ENCODE measurements around the gene CLIP4. TPM values are rescaled to one million over a fixed set of nuclear protein-coding genes. Genes with fewer than 3 reads are reported as not detected.

Gene CLIP4
- total and polyA plus RNA-seq, 2 donors = 12.5 to 28.2 TPM

DNA sequence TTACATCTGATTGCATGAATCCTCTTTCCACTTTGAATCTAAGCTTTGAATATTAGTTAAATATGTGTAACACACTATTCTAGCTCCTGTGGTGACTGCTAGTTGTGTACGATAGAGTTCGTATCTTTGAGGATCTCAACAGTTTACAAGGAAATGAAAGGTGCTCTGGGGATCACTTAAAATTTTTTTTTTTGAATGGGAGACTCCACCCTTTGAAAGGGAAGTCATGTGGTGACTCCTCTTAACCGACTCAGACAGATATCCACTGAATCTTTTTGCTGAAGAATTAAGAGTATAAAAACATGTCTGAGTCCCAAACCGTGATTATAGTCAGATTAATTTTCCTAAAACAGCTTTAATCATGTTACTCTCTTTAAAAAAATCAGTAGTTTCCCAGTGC, 4.0 kb downstream of the CLIP4 start:
- Histone ChIP-seq H3K9me3 (ENCODE audit: control insufficient read depth in 2 of 2, insufficient read depth in 1 of 2, low read length in 1 of 2) (no peaks in the 10 kb centered on the region), H3K4me3 (ENCODE audit: low read length in 2 of 2) (no peak overlapping the region), H3K27me3 (ENCODE audit: control insufficient read depth in 2 of 2, insufficient read depth in 1 of 2, low read length in 1 of 2) (peaks cover 0 to 23% of the 10 kb centered on the region in 2 donors), H3K36me3 (ENCODE audit: control insufficient read depth in 2 of 2, insufficient read depth in 2 of 2, low read length in 1 of 2) (peaks cover 0 to 10% of the 10 kb centered on the region in 2 donors), H3K4me1 (ENCODE audit: control insufficient read depth in 2 of 2, insufficient read depth in 2 of 2, low read length in 2 of 2) (peaks cover 8 to 21% of the 10 kb centered on the region in 2 donors), H3K27ac (ENCODE audit: low read depth in 1 of 2, low read length in 1 of 2) (no peak overlapping the region)
- DNase-seq (ENCODE audit: low read depth in 6 of 9, low spot score in 9 of 9) = peak in 1 of 9 donors; percentile 48
- WGBS = 33% methylated on average over 4 of the region's 4 CpGs

- Histone ChIP-seq H3K27ac (ENCODE audit: low read depth in 1 of 2, low read length in 1 of 2) (no peak overlapping the region), H3K4me3 (ENCODE audit: low read length in 2 of 2) (no peak overlapping the region), H3K27me3 (ENCODE audit: control insufficient read depth in 2 of 2, insufficient read depth in 1 of 2, low read length in 1 of 2) (peaks cover 0 to 11% of the 10 kb centered on the region in 2 donors), H3K9me3 (ENCODE audit: control insufficient read depth in 2 of 2, insufficient read depth in 1 of 2, low read length in 1 of 2) (no peaks in the 10 kb centered on the region), H3K36me3 (ENCODE audit: control insufficient read depth in 2 of 2, insufficient read depth in 2 of 2, low read length in 1 of 2) (peaks cover 3 to 14% of the 10 kb centered on the region in 2 donors), H3K4me1 (ENCODE audit: control insufficient read depth in 2 of 2, insufficient read depth in 2 of 2, low read length in 2 of 2) (peaks cover 0 to 13% of the 10 kb centered on the region in 2 donors)
- WGBS = 99% methylated on average over 2 of the region's 2 CpGs
- DNase-seq (ENCODE audit: low read depth in 6 of 9, low spot score in 9 of 9) = no peak
Measured at GRCh38 chr2:29120846-29121245, 5.6 kb downstream of the CLIP4 start.

DNA sequence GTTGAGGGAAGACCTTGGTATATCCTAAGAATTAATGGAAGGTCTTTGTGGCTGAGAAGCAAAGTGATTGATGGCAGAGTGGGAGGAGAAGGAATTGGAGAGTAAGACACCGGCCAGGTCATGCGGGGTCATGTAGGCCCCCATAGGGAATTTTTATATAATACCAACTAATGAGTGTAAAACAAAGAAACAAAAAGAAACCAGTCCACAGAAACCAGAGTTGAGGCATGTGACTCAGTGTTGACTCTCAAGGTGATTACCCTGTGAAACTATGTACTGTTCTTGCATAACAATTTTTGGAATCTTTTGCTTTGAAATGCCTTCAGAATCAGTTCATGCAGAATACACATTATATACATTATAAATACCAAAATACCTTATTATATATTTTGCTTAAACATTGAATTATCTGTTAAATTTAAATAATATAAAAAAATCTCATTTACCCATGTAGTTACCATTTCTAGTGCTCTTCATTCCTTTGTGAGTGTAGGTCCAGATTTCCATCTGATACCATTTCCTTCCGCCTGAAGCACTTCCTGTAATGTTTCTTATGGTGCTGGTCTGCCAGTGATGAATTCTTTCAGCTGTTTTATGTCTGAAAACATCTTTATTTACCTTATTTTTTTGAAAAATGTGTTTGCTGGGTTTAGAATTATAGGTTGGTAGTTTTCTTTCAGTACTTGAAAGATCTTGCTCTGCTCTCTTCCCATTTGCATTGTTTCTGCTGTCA, 8.6 kb downstream of the CLIP4 start:
- Histone ChIP-seq H3K27ac (ENCODE audit: low read depth in 1 of 2, low read length in 1 of 2) (no peak overlapping the region), H3K36me3 (ENCODE audit: control insufficient read depth in 2 of 2, insufficient read depth in 2 of 2, low read length in 1 of 2) (peaks cover 3 to 18% of the 10 kb centered on the region in 2 donors)

DNA sequence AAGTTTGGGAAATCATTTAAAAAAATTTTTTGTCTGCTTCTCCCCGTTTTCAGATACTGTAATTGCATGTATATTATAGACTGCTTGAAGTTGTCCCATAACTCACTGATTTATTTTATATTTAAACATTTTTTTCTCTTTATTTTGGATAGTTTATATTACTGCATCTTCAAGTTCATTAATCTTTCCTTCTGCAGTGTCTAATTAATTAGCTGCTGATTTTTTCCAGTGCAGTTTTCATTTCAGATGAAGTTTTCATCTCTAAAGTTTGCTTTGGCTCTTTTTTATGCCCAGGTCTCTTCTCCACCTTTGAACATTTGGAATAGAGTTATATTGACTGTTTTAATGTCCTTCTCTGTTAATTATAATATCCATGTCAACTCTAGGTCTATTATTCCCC, 9.3 kb downstream of the CLIP4 start:
- Histone ChIP-seq H3K4me1 (ENCODE audit: control insufficient read depth in 2 of 2, insufficient read depth in 2 of 2, low read length in 2 of 2) (no peaks in the 10 kb centered on the region), H3K4me3 (ENCODE audit: low read length in 2 of 2) (no peak overlapping the region), H3K36me3 (ENCODE audit: control insufficient read depth in 2 of 2, insufficient read depth in 2 of 2, low read length in 1 of 2) (peaks cover 3 to 18% of the 10 kb centered on the region in 2 donors), H3K27me3 (ENCODE audit: control insufficient read depth in 2 of 2, insufficient read depth in 1 of 2, low read length in 1 of 2) (no peaks in the 10 kb centered on the region), H3K27ac (ENCODE audit: low read depth in 1 of 2, low read length in 1 of 2) (no peak overlapping the region), H3K9me3 (ENCODE audit: control insufficient read depth in 2 of 2, insufficient read depth in 1 of 2, low read length in 1 of 2) (no peaks in the 10 kb centered on the region)
- no peak for DNase-seq (ENCODE audit: low read depth in 6 of 9, low spot score in 9 of 9)
- WGBS = 97% methylated on average over 1 of the region's 1 CpG

More for the DNA sequence above, 8.6 kb downstream of the CLIP4 start:
- Histone ChIP-seq H3K27me3 (ENCODE audit: control insufficient read depth in 2 of 2, insufficient read depth in 1 of 2, low read length in 1 of 2) (no peaks in the 10 kb centered on the region), H3K4me3 (ENCODE audit: low read length in 2 of 2) (no peak overlapping the region), H3K4me1 (ENCODE audit: control insufficient read depth in 2 of 2, insufficient read depth in 2 of 2, low read length in 2 of 2) (peaks cover 0 to 4% of the 10 kb centered on the region in 2 donors), H3K9me3 (ENCODE audit: control insufficient read depth in 2 of 2, insufficient read depth in 1 of 2, low read length in 1 of 2) (no peaks in the 10 kb centered on the region)
- 99% methylated on average over 3 of the region's 3 CpGs for WGBS
- DNase-seq (ENCODE audit: low read depth in 6 of 9, low spot score in 9 of 9) = no peak

DNA sequence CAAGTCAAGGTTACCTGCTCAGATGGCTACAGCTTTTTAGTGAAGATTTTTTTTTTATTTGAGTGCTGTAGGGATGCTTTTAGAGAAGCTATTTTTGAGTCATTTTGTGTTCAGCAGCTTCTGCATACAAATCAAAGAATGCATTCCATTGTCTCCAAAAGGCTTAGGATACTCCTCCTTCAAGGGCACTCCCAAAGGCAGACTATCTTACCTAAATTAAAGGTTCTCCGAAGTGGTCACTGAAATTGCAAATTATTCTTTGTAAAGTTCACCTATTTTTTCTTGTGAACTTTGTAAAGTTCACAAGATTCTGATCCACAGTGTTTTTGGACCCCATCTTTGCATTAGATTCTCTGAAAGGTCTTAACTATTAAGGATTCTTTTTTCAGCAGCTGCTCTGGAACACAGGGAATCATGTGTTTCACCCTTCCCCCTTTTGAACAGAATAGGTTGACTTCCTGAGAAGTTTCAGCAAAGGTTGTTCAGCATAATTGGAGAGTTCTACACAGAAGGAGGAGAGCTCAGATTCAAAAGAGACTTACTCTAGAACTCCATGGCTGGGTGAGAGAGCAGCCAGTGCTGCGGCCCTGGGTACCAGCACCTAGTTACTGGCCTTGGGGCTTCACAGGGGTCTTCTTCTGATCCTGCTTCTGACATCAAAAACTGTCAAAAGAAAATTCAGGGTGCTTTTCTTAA, 14.5 kb downstream of the CLIP4 start:
- peaks cover 0 to 3% of the 10 kb centered on the region in 2 donors for H3K4me1 ChIP-seq (ENCODE audit: control insufficient read depth in 2 of 2, insufficient read depth in 2 of 2, low read length in 2 of 2)
- DNase-seq (ENCODE audit: low read depth in 6 of 9, low spot score in 9 of 9) = no peak
- H3K4me3 ChIP-seq (ENCODE audit: low read length in 2 of 2) = no peak overlapping the region
- no peaks in the 10 kb centered on the region for H3K27me3 ChIP-seq (ENCODE audit: control insufficient read depth in 2 of 2, insufficient read depth in 1 of 2, low read length in 1 of 2)
- peaks cover 7 to 14% of the 10 kb centered on the region in 2 donors for H3K36me3 ChIP-seq (ENCODE audit: control insufficient read depth in 2 of 2, insufficient read depth in 2 of 2, low read length in 1 of 2)
- peak overlapping the region in 1 of 2 donors; percentile 25 for H3K27ac ChIP-seq (ENCODE audit: low read depth in 1 of 2, low read length in 1 of 2)
- WGBS = 95% methylated on average over 2 of the region's 2 CpGs
- no peaks in the 10 kb centered on the region for H3K9me3 ChIP-seq (ENCODE audit: control insufficient read depth in 2 of 2, insufficient read depth in 1 of 2, low read length in 1 of 2)

DNA sequence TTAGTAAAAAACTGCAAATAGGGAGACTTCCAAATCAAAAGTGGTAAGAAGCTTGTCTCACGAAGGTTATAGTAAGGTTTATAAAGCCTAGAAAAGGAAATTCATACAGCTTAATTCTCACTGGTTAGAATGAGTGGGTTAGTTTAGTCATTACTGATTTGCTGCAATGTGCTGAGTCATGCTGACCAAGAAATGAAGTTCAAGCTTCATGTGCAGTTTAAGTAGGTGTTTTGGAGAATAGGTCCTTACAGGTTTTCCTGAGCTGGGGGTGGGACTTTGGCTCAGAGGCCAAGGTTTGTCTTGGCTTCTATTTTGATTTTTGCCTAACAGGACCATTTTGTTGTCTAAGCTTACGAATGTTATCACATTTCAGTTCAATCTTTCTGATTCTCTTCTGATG, 15.1 kb downstream of the CLIP4 start:
- peak in 5 of 9 donors; percentile 12 to 52 (median 30) for DNase-seq (ENCODE audit: low read depth in 6 of 9, low spot score in 9 of 9)
- no peak overlapping the region for H3K27ac ChIP-seq (ENCODE audit: low read depth in 1 of 2, low read length in 1 of 2)
- H3K9me3 ChIP-seq (ENCODE audit: control insufficient read depth in 2 of 2, insufficient read depth in 1 of 2, low read length in 1 of 2) = no peaks in the 10 kb centered on the region
- H3K4me3 ChIP-seq (ENCODE audit: low read length in 2 of 2) = no peak overlapping the region
- no peaks in the 10 kb centered on the region for H3K27me3 ChIP-seq (ENCODE audit: control insufficient read depth in 2 of 2, insufficient read depth in 1 of 2, low read length in 1 of 2)
- peaks cover 4 to 14% of the 10 kb centered on the region in 2 donors for H3K36me3 ChIP-seq (ENCODE audit: control insufficient read depth in 2 of 2, insufficient read depth in 2 of 2, low read length in 1 of 2)
- 75% methylated on average over 2 of the region's 2 CpGs for WGBS
- H3K4me1 ChIP-seq (ENCODE audit: control insufficient read depth in 2 of 2, insufficient read depth in 2 of 2, low read length in 2 of 2) = peaks cover 0 to 3% of the 10 kb centered on the region in 2 donors

DNA sequence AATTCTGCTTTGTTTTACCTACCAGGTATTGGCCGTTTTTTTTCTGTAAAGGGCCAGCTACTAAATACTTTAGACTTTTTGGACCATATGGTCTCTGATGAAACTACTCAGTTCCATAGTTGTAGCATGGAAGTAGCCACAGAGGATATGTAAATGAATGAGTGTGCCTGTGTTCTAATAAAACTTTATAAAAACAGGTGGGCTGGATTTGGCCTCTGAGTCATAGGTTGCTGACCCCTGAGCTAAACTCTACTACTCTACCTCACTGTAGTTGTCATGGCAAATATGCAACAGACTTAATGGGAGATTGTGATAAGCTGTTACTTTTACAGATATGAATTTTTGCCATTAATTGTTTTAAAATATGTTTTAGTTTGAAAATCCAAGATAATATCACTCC, 19.7 kb downstream of the CLIP4 start:
- Histone ChIP-seq H3K36me3 (ENCODE audit: control insufficient read depth in 2 of 2, insufficient read depth in 2 of 2, low read length in 1 of 2) (peaks cover 4 to 14% of the 10 kb centered on the region in 2 donors), H3K27me3 (ENCODE audit: control insufficient read depth in 2 of 2, insufficient read depth in 1 of 2, low read length in 1 of 2) (no peaks in the 10 kb centered on the region), H3K27ac (ENCODE audit: low read depth in 1 of 2, low read length in 1 of 2) (no peak overlapping the region), H3K4me3 (ENCODE audit: low read length in 2 of 2) (no peak overlapping the region), H3K4me1 (ENCODE audit: control insufficient read depth in 2 of 2, insufficient read depth in 2 of 2, low read length in 2 of 2) (peaks cover 0 to 2% of the 10 kb centered on the region in 2 donors), H3K9me3 (ENCODE audit: control insufficient read depth in 2 of 2, insufficient read depth in 1 of 2, low read length in 1 of 2) (no peaks in the 10 kb centered on the region)
- no peak for DNase-seq (ENCODE audit: low read depth in 6 of 9, low spot score in 9 of 9)
- WGBS = 97% methylated on average over 1 of the region's 1 CpG

GRCh38 chr2:29139152-29139551, 23.9 kb downstream of the CLIP4 start:
- no peak overlapping the region for H3K4me3 ChIP-seq (ENCODE audit: low read length in 2 of 2)
- no peak overlapping the region for H3K27ac ChIP-seq (ENCODE audit: low read depth in 1 of 2, low read length in 1 of 2)
- peaks cover 0 to 15% of the 10 kb centered on the region in 2 donors for H3K36me3 ChIP-seq (ENCODE audit: control insufficient read depth in 2 of 2, insufficient read depth in 2 of 2, low read length in 1 of 2)
- H3K27me3 ChIP-seq (ENCODE audit: control insufficient read depth in 2 of 2, insufficient read depth in 1 of 2, low read length in 1 of 2) = no peaks in the 10 kb centered on the region
- 98% methylated on average over 3 of the region's 3 CpGs for WGBS
- no peaks in the 10 kb centered on the region for H3K9me3 ChIP-seq (ENCODE audit: control insufficient read depth in 2 of 2, insufficient read depth in 1 of 2, low read length in 1 of 2)
- DNase-seq (ENCODE audit: low read depth in 6 of 9, low spot score in 9 of 9) = no peak
- H3K4me1 ChIP-seq (ENCODE audit: control insufficient read depth in 2 of 2, insufficient read depth in 2 of 2, low read length in 2 of 2) = peaks cover 0 to 6% of the 10 kb centered on the region in 2 donors

DNA sequence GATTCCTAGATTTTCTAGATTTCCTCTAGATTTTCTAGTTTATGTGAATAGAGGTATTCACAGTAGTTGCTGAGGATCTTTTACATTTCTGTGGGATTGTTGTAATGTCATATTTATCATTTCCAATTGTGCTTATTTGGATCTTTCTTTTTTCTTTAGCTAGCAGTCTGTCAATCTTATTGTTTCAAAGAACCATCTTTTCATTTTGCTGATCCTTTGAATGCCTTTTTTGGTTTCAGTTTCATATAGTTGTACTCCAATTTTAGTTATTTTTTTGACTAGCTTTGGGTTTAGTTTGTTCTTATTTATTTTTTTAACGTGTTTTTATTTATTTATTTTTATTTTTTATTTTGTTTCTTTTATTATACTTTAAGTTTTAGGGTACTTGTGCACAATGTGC, 24.5 kb downstream of the CLIP4 start:
- Histone ChIP-seq H3K27ac (ENCODE audit: low read depth in 1 of 2, low read length in 1 of 2) (no peak overlapping the region), H3K4me1 (ENCODE audit: control insufficient read depth in 2 of 2, insufficient read depth in 2 of 2, low read length in 2 of 2) (peaks cover 0 to 6% of the 10 kb centered on the region in 2 donors), H3K4me3 (ENCODE audit: low read length in 2 of 2) (no peak overlapping the region), H3K36me3 (ENCODE audit: control insufficient read depth in 2 of 2, insufficient read depth in 2 of 2, low read length in 1 of 2) (peaks cover 0 to 19% of the 10 kb centered on the region in 2 donors), H3K9me3 (ENCODE audit: control insufficient read depth in 2 of 2, insufficient read depth in 1 of 2, low read length in 1 of 2) (no peaks in the 10 kb centered on the region), H3K27me3 (ENCODE audit: control insufficient read depth in 2 of 2, insufficient read depth in 1 of 2, low read length in 1 of 2) (no peaks in the 10 kb centered on the region)
- no peak for DNase-seq (ENCODE audit: low read depth in 6 of 9, low spot score in 9 of 9)
- WGBS = 82% methylated on average over 1 of the region's 1 CpG

Data from thymus (tissue), 11 donors.